Muscle of leg (tissue), 11 donors: ENCODE data around the gene EGLN1. TPM values are rescaled to one million over a fixed set of nuclear protein-coding genes. Genes with fewer than 3 reads are reported as not detected.
A peak's percentile ranks its signal among the peaks of the same experiment; 100 is the strongest.

Source experiments
- DNase-seq: peaks from one replicate; pipeline ENCODE4 v3.0.0; 2013
- H3K27ac ChIP-seq: one replicate; pipeline ENCODE4 v1.5.1; 2013; ENCODE audit warnings: mild to moderate bottlenecking, low read length, control low read depth
- H3K27me3 ChIP-seq: one replicate; pipeline ENCODE4 v1.6.1; 2013; ENCODE audit warnings: low read length; ENCODE audit not compliant: control insufficient read depth, insufficient read depth
- H3K36me3 ChIP-seq: one replicate; pipeline ENCODE4 v1.6.1; 2013; ENCODE audit warnings: low read length; ENCODE audit not compliant: control insufficient read depth, insufficient read depth
- H3K4me1 ChIP-seq: one replicate; pipeline ENCODE4 v1.6.1; 2013; ENCODE audit warnings: low read length; ENCODE audit not compliant: control insufficient read depth, insufficient read depth
- H3K4me3 ChIP-seq: one replicate; pipeline ENCODE4 v1.5.1; 2013; ENCODE audit warnings: low read length, control low read depth
- H3K9me3 ChIP-seq: replicated peaks from 2 replicates; pipeline ENCODE4 v1.6.1; 2013; ENCODE audit warnings: low read depth, low read length; ENCODE audit not compliant: control insufficient read depth
- WGBS: methylation state at CpG from one replicate; pipeline ENCODE4 v1.1.5; 2013; ENCODE audit warnings: missing lambda C conversion rate; ENCODE audit not compliant: insufficient coverage; 5-methylcytosine and 5-hydroxymethylcytosine counted together
- polyA plus RNA-seq, 8 donors: library from polyadenylated mRNA; unstranded; fragments of 120-200 nt; gene quantifications; one replicate each; pipeline versions ENCODE4 v1.2.1 to v1.2.3, GENCODE V29; 2013; ENCODE audit warnings: inconsistent platforms in 1 of 8, low replicate concordance in 1 of 8; ENCODE audit not compliant: insufficient read length in 8 of 8, insufficient read depth in 1 of 8
- total RNA-seq: library from RNA; stranded (reverse); fragments of 120-200 nt; gene quantifications from one replicate; pipeline ENCODE4 v1.2.4, GENCODE V29; 2013

EGLN1 gene
- total and polyA plus RNA-seq, 9 donors = 35.7 to 47.9 (median 40.7) TPM

- Histone ChIP-seq H3K4me1 (peaks cover 7% of the 10 kb centered on the region), H3K4me3 (no peak overlapping the region), H3K36me3 (no peaks in the 10 kb centered on the region), H3K27ac (no peak overlapping the region), H3K9me3 (no peaks in the 10 kb centered on the region), H3K27me3 (no peaks in the 10 kb centered on the region)
- no peak for DNase-seq
- no CpG with 5 or more reads among the region's 1 CpG for WGBS
Observed at GRCh38 chr1:231423648-231424047, 1.6 kb upstream of the EGLN1 start.

GRCh38 chr1:231422798-231423309 is 767 bp upstream of the EGLN1 start:
- no CpG with 5 or more reads among the region's 8 CpGs for WGBS
- Histone ChIP-seq H3K27ac (peak overlapping the region; percentile 95), H3K4me1 (peaks cover 10% of the 10 kb centered on the region), H3K27me3 (no peaks in the 10 kb centered on the region), H3K9me3 (no peaks in the 10 kb centered on the region), H3K4me3 (peak overlapping the region; percentile 60), H3K36me3 (no peaks in the 10 kb centered on the region)
- peak; percentile 15 for DNase-seq

- 1% methylated on average over 53 of the region's 53 CpGs for WGBS
Observed at GRCh38 chr1:231421546-231421970, 529 bp downstream of the EGLN1 start.

DNA sequence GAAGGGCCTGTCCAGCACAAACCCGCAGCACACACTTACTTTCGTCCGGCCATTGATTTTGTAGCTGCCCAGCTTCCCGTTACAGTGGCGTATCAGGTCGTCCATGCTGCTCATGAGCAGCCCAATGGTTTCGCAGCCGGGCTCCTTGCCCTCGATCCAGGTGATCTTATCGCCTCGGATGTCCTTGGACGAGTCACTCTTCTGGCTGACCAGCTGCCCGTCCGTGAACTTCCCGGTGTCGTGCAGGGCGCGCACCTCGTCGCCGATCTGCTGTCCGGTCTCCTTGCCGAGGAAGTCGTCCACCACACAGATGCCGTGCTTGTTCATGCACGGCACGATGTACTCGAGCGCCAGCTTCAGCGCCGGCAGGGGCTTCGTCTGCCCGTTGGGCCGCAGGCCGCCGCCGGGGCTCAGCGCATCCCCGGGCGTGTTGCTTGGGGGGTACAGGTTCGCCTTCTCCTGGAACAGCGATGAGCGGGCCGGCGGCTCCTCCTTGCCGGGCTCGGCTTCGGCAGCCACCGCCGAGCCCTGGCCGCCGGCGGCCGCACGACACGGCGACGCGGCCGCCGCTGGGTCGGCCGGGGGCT is 1.0 kb downstream of the EGLN1 start:
- H3K36me3 ChIP-seq = no peaks in the 10 kb centered on the region
- no peaks in the 10 kb centered on the region for H3K27me3 ChIP-seq
- under 1% methylated on average over 63 of the region's 63 CpGs for WGBS
- peak; percentile 52 for DNase-seq
- H3K4me3 ChIP-seq = peak overlapping the region; percentile 82
- peak overlapping the region; percentile 92 for H3K27ac ChIP-seq
- peaks cover 12% of the 10 kb centered on the region for H3K4me1 ChIP-seq
- no peaks in the 10 kb centered on the region for H3K9me3 ChIP-seq

More at GRCh38 chr1:231421546-231421970, 529 bp downstream of the EGLN1 start:
- H3K27ac ChIP-seq = peak overlapping the region; percentile 92
- no peaks in the 10 kb centered on the region for H3K27me3 ChIP-seq
- peaks cover 10% of the 10 kb centered on the region for H3K4me1 ChIP-seq
- peak; percentile 65 for DNase-seq
- H3K4me3 ChIP-seq = peak overlapping the region; percentile 82
- H3K9me3 ChIP-seq = no peaks in the 10 kb centered on the region
- H3K36me3 ChIP-seq = no peaks in the 10 kb centered on the region

GRCh38 chr1:231420299-231420958 is 1.7 kb downstream of the EGLN1 start:
- H3K27ac ChIP-seq = peak overlapping the region; percentile 92
- DNase-seq = peak; percentile 59
- no peaks in the 10 kb centered on the region for H3K9me3 ChIP-seq
- H3K4me1 ChIP-seq = peaks cover 12% of the 10 kb centered on the region
- peak overlapping the region; percentile 82 for H3K4me3 ChIP-seq
- no peaks in the 10 kb centered on the region for H3K36me3 ChIP-seq
- 0% methylated on average over 4 of the region's 18 CpGs for WGBS
- H3K27me3 ChIP-seq = no peaks in the 10 kb centered on the region

GRCh38 chr1:231419738-231420298 is 2.3 kb downstream of the EGLN1 start:
- peak overlapping the region; percentile 82 for H3K4me3 ChIP-seq
- peak overlapping the region; percentile 92 for H3K27ac ChIP-seq
- DNase-seq = peak; percentile 12
- H3K36me3 ChIP-seq = no peaks in the 10 kb centered on the region
- H3K27me3 ChIP-seq = no peaks in the 10 kb centered on the region
- peaks cover 12% of the 10 kb centered on the region for H3K4me1 ChIP-seq
- WGBS = 0% methylated on average over 1 of the region's 8 CpGs
- H3K9me3 ChIP-seq = no peaks in the 10 kb centered on the region

- no peak for DNase-seq
- Histone ChIP-seq H3K9me3 (no peaks in the 10 kb centered on the region), H3K4me1 (peaks cover 15% of the 10 kb centered on the region), H3K36me3 (no peaks in the 10 kb centered on the region), H3K27me3 (no peaks in the 10 kb centered on the region), H3K4me3 (peak overlapping the region; percentile 82), H3K27ac (no peak overlapping the region)
- WGBS = no CpG with 5 or more reads among the region's 1 CpG
Observed at GRCh38 chr1:231419147-231419546, 2.9 kb downstream of the EGLN1 start.

DNA sequence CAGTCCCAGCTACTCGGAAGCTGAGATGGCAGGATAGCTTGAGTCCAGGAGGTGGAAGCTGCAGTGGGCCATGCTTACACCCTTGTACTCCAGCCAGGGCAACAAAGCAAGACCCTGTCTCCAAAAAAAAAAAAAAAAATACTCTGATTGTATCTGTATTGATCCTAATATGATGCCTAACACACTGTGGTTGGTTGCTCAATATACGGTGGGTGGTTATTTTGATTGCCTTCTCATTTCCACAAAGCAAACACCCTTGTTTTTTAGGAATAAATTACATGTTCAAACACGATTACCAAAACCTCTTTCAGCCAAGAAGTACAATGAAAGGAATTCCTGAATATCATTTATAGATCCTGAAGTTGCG is 3.4 kb downstream of the EGLN1 start:
- no peaks in the 10 kb centered on the region for H3K9me3 ChIP-seq
- WGBS = no CpG with 5 or more reads among the region's 4 CpGs
- peak overlapping the region; percentile 82 for H3K4me3 ChIP-seq
- no peak for DNase-seq
- peak overlapping the region; percentile 22 for H3K27ac ChIP-seq
- H3K27me3 ChIP-seq = no peaks in the 10 kb centered on the region
- H3K36me3 ChIP-seq = no peaks in the 10 kb centered on the region
- H3K4me1 ChIP-seq = peaks cover 15% of the 10 kb centered on the region

- peaks cover 15% of the 10 kb centered on the region for H3K4me1 ChIP-seq
- no peaks in the 10 kb centered on the region for H3K9me3 ChIP-seq
- no peak overlapping the region for H3K27ac ChIP-seq
- no peaks in the 10 kb centered on the region for H3K36me3 ChIP-seq
- peak overlapping the region; percentile 82 for H3K4me3 ChIP-seq
- DNase-seq = no peak
- no CpG with 5 or more reads among the region's 4 CpGs for WGBS
- H3K27me3 ChIP-seq = no peaks in the 10 kb centered on the region
Observed at GRCh38 chr1:231418101-231418740, 3.9 kb downstream of the EGLN1 start.

DNA sequence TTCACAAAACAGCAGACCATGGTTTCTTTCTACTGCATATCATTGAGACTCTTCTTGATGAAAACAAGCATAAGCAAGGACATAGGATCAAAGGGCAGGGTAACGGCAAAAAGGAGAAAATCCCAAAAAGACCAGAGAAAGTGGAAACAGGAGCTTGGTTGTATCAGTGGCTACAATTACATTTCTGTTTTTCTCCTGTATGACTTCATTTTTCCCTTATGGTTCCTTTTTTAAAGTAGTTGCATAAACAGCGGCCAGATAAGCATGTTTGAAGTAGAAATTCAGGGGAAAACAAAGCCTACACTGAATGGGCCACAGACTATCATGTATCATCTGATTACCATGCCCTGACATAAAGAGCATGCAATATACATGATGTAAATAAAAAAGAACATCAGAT is 4.6 kb downstream of the EGLN1 start:
- H3K27ac ChIP-seq = no peak overlapping the region
- H3K9me3 ChIP-seq = no peaks in the 10 kb centered on the region
- DNase-seq = no peak
- H3K4me3 ChIP-seq = peak overlapping the region; percentile 82
- peaks cover 15% of the 10 kb centered on the region for H3K4me1 ChIP-seq
- H3K36me3 ChIP-seq = no peaks in the 10 kb centered on the region
- no peaks in the 10 kb centered on the region for H3K27me3 ChIP-seq
- 47% methylated on average over 2 of the region's 2 CpGs for WGBS
